Activated CD4-positive, alpha-beta T cell treated with anti-CD3 and anti-CD28 coated beads, Interleukin-2, amount 50 U/mL, for 48 hours (primary cell): ENCODE results near the gene PPP1R1A.

Experiments used
- DNase-seq, 2 experiments: peaks; one replicate each; pipeline ENCODE4 v3.0.0-alpha.2; 2020

PPP1R1A gene

GRCh38 chr12:54603173-54603814 is 14.8 kb upstream of the PPP1R1A start:
- DNase-seq: peak; percentile 70 to 76

GRCh38 chr12:54602661-54603060 is 14.2 kb upstream of the PPP1R1A start:
- DNase-seq: no peak

- no peak for DNase-seq
These were observed 13.4 kb upstream of the PPP1R1A start for GRCh38 chr12:54601841-54602240.

DNA sequence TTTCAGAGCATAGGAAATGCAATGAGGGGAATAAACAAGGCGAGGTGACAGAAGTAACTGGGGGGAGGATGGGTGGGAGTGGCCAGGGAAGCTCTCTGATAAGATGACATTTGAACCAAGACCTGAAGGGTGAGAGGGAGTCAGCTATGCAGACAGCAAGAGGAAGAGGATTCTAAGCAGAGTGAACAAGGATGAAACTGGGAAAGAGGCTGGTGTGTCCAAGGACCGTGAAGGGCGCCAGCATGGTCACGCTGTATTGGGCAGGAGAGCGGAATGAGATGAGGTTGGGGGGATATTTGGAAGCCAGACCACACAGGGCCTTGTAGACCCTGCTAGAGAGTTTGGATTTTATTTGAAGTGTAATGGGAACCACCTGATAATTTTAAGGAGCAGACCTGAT is 10.5 kb upstream of the PPP1R1A start:
- DNase-seq: no peak

DNA sequence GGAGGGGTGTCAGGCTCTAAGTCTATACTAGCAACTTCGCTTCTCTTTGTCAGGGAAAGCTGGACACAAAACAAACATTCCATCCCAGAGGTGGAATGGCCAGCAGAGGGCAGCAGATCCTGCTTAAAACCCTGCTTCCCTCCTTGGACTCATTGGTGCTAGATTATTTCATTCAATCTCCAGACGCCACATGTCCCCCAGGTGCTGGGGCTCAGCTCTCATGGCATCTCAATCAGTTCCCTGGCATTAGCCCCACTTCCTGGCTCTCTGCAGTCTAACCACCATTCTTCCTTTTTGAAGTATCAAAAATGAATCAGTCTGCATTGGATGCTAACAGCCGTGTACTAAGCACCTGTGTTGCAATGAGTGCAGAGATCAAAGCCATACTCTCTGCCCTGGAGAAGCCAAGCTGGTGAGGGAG is 8.1 kb upstream of the PPP1R1A start:
- peak; percentile 71 to 78 for DNase-seq

DNA sequence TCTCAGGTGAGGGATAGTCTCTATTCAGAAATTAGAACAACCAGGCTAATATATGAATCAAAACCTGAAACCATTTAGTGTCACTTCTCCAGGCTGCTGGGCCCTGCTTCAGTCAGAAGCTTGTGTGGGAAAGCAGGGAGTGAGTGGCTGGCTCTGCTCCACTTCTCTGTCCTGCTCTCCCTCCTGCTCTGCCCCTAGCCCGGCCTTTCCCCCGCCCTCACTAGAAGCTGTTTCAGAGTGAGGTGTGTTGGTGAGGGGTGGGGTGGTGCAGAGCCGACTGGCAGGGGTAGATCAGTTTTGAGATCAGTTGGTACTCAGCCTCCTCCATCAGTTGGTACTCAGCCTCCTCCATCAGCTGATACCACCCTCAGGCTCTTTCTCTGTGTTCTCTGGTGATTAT is 7.0 kb upstream of the PPP1R1A start:
- no peak for DNase-seq

- DNase-seq: no peak
These were observed 5.3 kb upstream of the PPP1R1A start for GRCh38 chr12:54593725-54594124.

- DNase-seq: no peak
These were observed 4.7 kb upstream of the PPP1R1A start for GRCh38 chr12:54593135-54593534.

DNA sequence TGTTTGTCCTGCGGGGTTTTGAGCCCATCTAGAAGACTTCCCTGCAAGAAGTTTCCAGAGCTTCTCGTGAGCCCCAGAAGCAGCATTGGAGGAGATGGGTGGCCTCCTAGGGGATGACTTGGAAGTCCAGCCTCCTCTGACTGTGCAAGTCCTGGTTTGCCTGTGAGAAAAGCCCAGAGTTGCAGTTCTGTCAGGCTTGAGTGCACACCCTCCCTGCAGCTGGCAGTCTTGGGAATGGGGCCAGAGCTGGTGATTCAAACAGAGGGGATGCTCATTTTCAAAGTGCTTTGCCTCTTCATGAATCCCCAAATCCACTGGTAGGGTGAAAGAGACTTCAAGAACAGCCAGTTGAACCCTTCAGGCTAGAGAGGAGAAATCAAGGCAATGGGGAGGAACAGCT is 3.9 kb upstream of the PPP1R1A start:
- no peak for DNase-seq

DNA sequence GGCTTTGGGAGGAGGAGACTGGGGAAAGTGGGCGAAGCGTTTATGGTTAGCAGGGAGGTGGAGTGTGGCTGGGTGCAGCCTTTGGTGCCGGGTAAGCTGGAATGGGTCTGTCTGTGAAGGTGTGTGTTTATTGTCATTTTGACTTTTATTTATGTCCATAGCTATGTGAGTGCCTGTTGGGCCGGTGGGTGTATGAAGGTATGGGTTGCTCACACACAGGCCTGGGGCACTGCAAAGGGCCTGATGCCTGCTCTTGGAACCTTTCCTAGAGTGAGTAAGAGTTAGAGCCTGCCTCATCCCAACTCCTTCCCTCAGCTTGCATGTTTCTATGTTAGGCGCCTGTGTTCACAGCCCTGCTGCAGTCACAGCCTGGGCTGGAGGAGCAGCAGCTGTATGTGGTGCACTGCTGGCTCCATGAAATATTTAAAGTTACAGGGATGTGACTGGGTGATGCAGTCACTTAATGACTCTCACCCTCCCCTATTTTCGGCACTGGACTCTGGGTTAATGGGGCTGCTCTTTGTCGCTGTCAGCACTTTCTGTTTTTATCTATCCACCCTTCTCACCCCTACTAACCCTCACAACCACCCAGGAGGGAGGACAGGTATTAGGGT is 2.6 kb upstream of the PPP1R1A start:
- DNase-seq: no peak

- no peak for DNase-seq
These were observed 1.5 kb upstream of the PPP1R1A start for GRCh38 chr12:54589964-54590363.

DNA sequence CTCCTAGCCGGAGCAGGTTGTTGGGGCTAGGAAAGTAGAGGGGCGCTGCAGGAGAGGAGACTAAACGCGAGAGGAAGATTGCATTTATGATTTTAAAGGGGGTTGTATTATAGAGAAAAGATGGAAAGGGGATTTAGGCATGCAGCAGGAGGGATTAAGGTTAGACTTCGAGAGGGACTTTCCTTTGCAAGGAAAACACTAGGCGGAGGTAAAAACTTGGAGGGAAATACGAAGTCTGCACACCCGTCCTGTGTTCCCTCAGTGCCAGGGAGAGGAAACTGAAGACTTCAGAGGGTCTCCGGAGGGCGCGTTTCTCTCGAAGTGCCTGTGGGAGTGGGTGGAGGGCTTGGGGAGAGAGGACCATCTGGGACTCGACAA is 420 bp upstream of the PPP1R1A start:
- DNase-seq: no peak

DNA sequence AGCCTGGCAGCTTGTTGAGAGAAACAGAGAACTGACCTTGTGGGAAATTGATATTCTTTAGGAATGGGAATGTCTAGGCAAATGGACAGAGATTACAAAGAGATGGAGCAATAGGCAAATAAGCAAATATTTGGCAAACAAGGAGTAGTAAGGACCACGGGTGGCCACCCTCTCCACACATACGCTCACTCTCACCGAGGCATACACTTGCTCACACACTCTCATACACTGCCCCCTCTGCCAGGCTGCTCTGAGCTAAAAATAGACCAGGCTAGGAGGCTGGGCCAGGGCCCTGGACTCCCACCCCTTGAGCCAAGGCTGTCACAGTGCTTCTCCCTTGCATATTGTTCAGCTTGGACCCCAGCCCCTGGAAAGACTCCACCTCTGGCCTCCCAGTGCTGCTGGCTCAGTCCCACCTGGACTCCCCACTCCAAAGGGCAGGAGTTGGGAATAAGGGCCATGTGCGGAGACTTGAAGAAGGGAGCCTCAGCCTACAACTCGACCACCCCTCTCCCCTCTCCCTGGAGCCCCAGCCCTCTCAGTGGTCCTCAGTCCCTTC is 1.1 kb downstream of the PPP1R1A start:
- no peak for DNase-seq

- DNase-seq: no peak
These were observed 1.8 kb downstream of the PPP1R1A start for GRCh38 chr12:54586620-54587019.

- DNase-seq: no peak
These were observed 3.2 kb downstream of the PPP1R1A start for GRCh38 chr12:54585243-54585642.

DNA sequence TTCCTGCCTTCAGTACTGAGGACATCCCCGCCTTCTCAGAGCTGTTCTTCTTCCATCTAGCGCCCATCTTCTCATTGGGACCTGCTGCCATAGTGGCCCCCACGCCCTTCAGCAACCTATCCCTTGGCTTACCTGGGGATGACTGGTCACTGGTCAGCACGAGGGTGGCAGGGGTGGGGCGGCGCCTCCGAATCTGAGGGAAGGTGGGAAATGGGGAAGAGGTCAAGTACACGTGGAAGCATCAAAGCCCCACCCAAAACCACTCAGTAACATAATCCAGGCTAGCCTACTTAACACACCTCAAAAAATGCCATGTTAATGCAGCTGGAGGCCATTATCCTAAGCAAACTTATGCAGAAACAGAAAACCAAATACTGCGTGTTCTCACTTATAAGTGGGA is 4.3 kb downstream of the PPP1R1A start:
- no peak for DNase-seq

- DNase-seq: no peak
These were observed 4.7 kb downstream of the PPP1R1A start for GRCh38 chr12:54583726-54584125.

- DNase-seq: no peak
These were observed 7.0 kb downstream of the PPP1R1A start for GRCh38 chr12:54581412-54581811.

GRCh38 chr12:54579696-54580333 is 8.6 kb downstream of the PPP1R1A start:
- peak; percentile 92 to 94 for DNase-seq

- no peak for DNase-seq
These were observed 9.2 kb downstream of the PPP1R1A start for GRCh38 chr12:54579258-54579657.

- no peak for DNase-seq
These were observed 9.7 kb downstream of the PPP1R1A start for GRCh38 chr12:54578778-54579177.

DNA sequence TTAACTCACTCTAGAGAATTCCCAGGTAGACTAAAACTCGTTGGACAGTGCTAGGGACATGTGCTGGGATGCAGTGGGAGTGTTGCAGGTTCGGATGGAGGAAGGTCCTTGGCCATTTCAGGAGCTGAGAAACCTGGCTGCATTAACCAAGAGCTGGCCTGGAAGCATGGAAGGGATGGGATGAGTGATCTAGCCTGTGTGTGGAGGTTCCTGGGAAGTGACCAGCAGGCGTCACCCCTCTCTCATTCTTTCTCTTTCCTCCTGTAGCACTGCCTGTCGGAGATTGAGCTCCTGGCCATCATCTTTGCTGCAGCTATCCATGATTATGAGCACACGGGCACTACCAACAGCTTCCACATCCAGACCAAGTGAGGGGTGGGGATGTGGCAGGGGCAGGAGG is 15.6 kb downstream of the PPP1R1A start:
- DNase-seq: no peak

- DNase-seq: no peak
These were observed 17.0 kb downstream of the PPP1R1A start for GRCh38 chr12:54571193-54572188.
